ENCODE measurements around the gene NUP85. TPM values are rescaled to one million over a fixed set of nuclear protein-coding genes. Genes with fewer than 3 reads are reported as not detected.
A peak's percentile ranks its signal among the peaks of the same experiment; 100 is the strongest.

Gene NUP85
- total RNA-seq, 1 donor from 2014 or later = 66.8 TPM

GRCh38 chr17:75239778-75240393 lies 34.4 kb downstream of the NUP85 start:
- Histone ChIP-seq H3K27me3 (ENCODE audit: low read depth) (no peaks in the 10 kb centered on the region), H3K27ac (no peak overlapping the region), H3K9me3 (no peaks in the 10 kb centered on the region), H3K4me1 (no peaks in the 10 kb centered on the region), H3K36me3 (peaks cover 100% of the 10 kb centered on the region), H3K4me3 (no peak overlapping the region)
- intact Hi-C loops (cut with DNase I) = no loop called here
- ATAC-seq = no peak
- no peak for DNase-seq
- no peak for TF ChIP-seq CTCF (IDR thresholded peaks at IDR 0.05)

- ATAC-seq = peak; percentile 48 to 55
- no peak overlapping the region for H3K27ac ChIP-seq
Observed at GRCh38 chr17:75240394-75241142, 35.1 kb downstream of the NUP85 start.

GRCh38 chr17:75241143-75241430 lies 35.6 kb downstream of the NUP85 start:
- no peaks in the 10 kb centered on the region for H3K9me3 ChIP-seq
- peaks cover 100% of the 10 kb centered on the region for H3K36me3 ChIP-seq
- H3K27ac ChIP-seq = no peak overlapping the region
- ATAC-seq (no peak), DNase-seq (no peak)
- H3K27me3 ChIP-seq (ENCODE audit: low read depth) = no peaks in the 10 kb centered on the region
- TF ChIP-seq CTCF (IDR thresholded peaks at IDR 0.05) = no peak
- no peak overlapping the region for H3K4me3 ChIP-seq
- intact Hi-C loops (cut with DNase I) = no loop called here
- H3K4me1 ChIP-seq = no peaks in the 10 kb centered on the region

More at GRCh38 chr17:75240394-75241142, 35.1 kb downstream of the NUP85 start:
- Histone ChIP-seq H3K4me1 (no peaks in the 10 kb centered on the region), H3K27me3 (ENCODE audit: low read depth) (no peaks in the 10 kb centered on the region), H3K9me3 (no peaks in the 10 kb centered on the region), H3K4me3 (no peak overlapping the region), H3K36me3 (peaks cover 100% of the 10 kb centered on the region)
- intact Hi-C loops (cut with DNase I) = no loop called here
- no peak for DNase-seq
- peak; percentile 42 for TF ChIP-seq CTCF (IDR thresholded peaks at IDR 0.05)

GRCh38 chr17:75241502-75241901 lies 36.0 kb downstream of the NUP85 start:
- intact Hi-C loops (cut with DNase I) = no loop called here
- no peaks in the 10 kb centered on the region for H3K27me3 ChIP-seq (ENCODE audit: low read depth)
- no peak overlapping the region for H3K27ac ChIP-seq
- peaks cover 100% of the 10 kb centered on the region for H3K36me3 ChIP-seq
- no peak overlapping the region for H3K4me3 ChIP-seq
- DNase-seq = no peak
- no peaks in the 10 kb centered on the region for H3K9me3 ChIP-seq
- TF ChIP-seq CTCF (IDR thresholded peaks at IDR 0.05) = no peak
- H3K4me1 ChIP-seq = no peaks in the 10 kb centered on the region
- ATAC-seq = no peak

- Histone ChIP-seq H3K27me3 (ENCODE audit: low read depth) (no peaks in the 10 kb centered on the region), H3K4me3 (no peak overlapping the region), H3K4me1 (no peaks in the 10 kb centered on the region), H3K9me3 (no peaks in the 10 kb centered on the region), H3K36me3 (peaks cover 98% of the 10 kb centered on the region), H3K27ac (no peak overlapping the region)
- no peak for TF ChIP-seq CTCF (IDR thresholded peaks at IDR 0.05)
- no peak for DNase-seq
- ATAC-seq = no peak
- intact Hi-C loops (cut with DNase I) = no loop called here
Observed at GRCh38 chr17:75241996-75242460, 36.5 kb downstream of the NUP85 start.

Measured in lower lobe of right lung (tissue), 2 donors.